Measurements from ENCODE around the gene PDZD2.

The PDZD2 gene

GRCh38 chr5:32144378-32145207, 505.7 kb downstream of the PDZD2 start:
- H4K20me1 ChIP-seq (ENCODE audit: insufficient read depth, low read length, poor library complexity, severe bottlenecking) = peaks cover 50% of the 10 kb centered on the region
- peaks cover 70% of the 10 kb centered on the region for H3K79me2 ChIP-seq (ENCODE audit: insufficient read depth, low read length)
- H3K9ac ChIP-seq (ENCODE audit: low read depth, low read length, poor library complexity, severe bottlenecking) = no peak overlapping the region
- no peak overlapping the region for H2AFZ ChIP-seq (ENCODE audit: low read length)
- TF ChIP-seq EZH2phosphoT487 (IDR thresholded peaks at IDR 0.05; ENCODE audit: borderline replicate concordance) (no peak), CTCF (conservative IDR thresholded peaks at IDR 0.05; ENCODE audit: low read length) (no peak)
- no peak overlapping the region for H3K4me2 ChIP-seq (ENCODE audit: low read depth, low read length, poor library complexity, severe bottlenecking)
- H3K36me3 ChIP-seq (ENCODE audit: insufficient read depth, low read length) = peaks cover 15% of the 10 kb centered on the region; the same call in 1 of the 2 replicates
- no peak overlapping the region for H3K4me3 ChIP-seq (ENCODE audit: low read length, poor library complexity, severe bottlenecking)
- H3K9me3 ChIP-seq (ENCODE audit: insufficient read depth, low read depth, low read length) = no peaks in the 10 kb centered on the region
- H3K4me1 ChIP-seq (ENCODE audit: insufficient read depth, low read length, poor library complexity, severe bottlenecking) = no peaks in the 10 kb centered on the region
- H3F3A ChIP-seq (ENCODE audit: low read depth) = no peaks in the 10 kb centered on the region
- no peaks in the 10 kb centered on the region for H3K27me3 ChIP-seq (ENCODE audit: insufficient read depth, low read length, poor library complexity, severe bottlenecking)
- no peaks in the 10 kb centered on the region for H3K9me2 ChIP-seq (replicated peaks; ENCODE audit: low read depth, low read length)

GRCh38 chr5:32145378-32145777, 506.4 kb downstream of the PDZD2 start:
- TF ChIP-seq CTCF (conservative IDR thresholded peaks at IDR 0.05; ENCODE audit: low read length) = no peak
- TF ChIP-seq EZH2phosphoT487 (IDR thresholded peaks at IDR 0.05; ENCODE audit: borderline replicate concordance) = no peak
- H3K4me1 ChIP-seq (ENCODE audit: insufficient read depth, low read length, poor library complexity, severe bottlenecking) = no peaks in the 10 kb centered on the region
- H3K27me3 ChIP-seq (ENCODE audit: insufficient read depth, low read length, poor library complexity, severe bottlenecking) = no peaks in the 10 kb centered on the region
- no peaks in the 10 kb centered on the region for H3K9me2 ChIP-seq (replicated peaks; ENCODE audit: low read depth, low read length)
- peaks cover 15% of the 10 kb centered on the region; the same call in 1 of the 2 replicates for H3K36me3 ChIP-seq (ENCODE audit: insufficient read depth, low read length)
- H3F3A ChIP-seq (ENCODE audit: low read depth) = no peaks in the 10 kb centered on the region
- no peak overlapping the region for H3K9ac ChIP-seq (ENCODE audit: low read depth, low read length, poor library complexity, severe bottlenecking)
- H2AFZ ChIP-seq (ENCODE audit: low read length) = no peak overlapping the region
- H3K4me2 ChIP-seq (ENCODE audit: low read depth, low read length, poor library complexity, severe bottlenecking) = no peak overlapping the region
- no peak overlapping the region for H3K4me3 ChIP-seq (ENCODE audit: low read length, poor library complexity, severe bottlenecking)
- H3K79me2 ChIP-seq (ENCODE audit: insufficient read depth, low read length) = peaks cover 73% of the 10 kb centered on the region
- H4K20me1 ChIP-seq (ENCODE audit: insufficient read depth, low read length, poor library complexity, severe bottlenecking) = peaks cover 53% of the 10 kb centered on the region
- H3K9me3 ChIP-seq (ENCODE audit: insufficient read depth, low read depth, low read length) = no peaks in the 10 kb centered on the region

- H3K4me1 ChIP-seq (ENCODE audit: insufficient read depth, low read length, poor library complexity, severe bottlenecking) = no peaks in the 10 kb centered on the region
- no peak overlapping the region for H2AFZ ChIP-seq (ENCODE audit: low read length)
- no peak overlapping the region for H3K4me2 ChIP-seq (ENCODE audit: low read depth, low read length, poor library complexity, severe bottlenecking)
- H3K9me3 ChIP-seq (ENCODE audit: insufficient read depth, low read depth, low read length) = no peaks in the 10 kb centered on the region
- no peak for TF ChIP-seq CTCF (conservative IDR thresholded peaks at IDR 0.05; ENCODE audit: low read length)
- TF ChIP-seq EZH2phosphoT487 (IDR thresholded peaks at IDR 0.05; ENCODE audit: borderline replicate concordance) = no peak
- H4K20me1 ChIP-seq (ENCODE audit: insufficient read depth, low read length, poor library complexity, severe bottlenecking) = peaks cover 68% of the 10 kb centered on the region
- no peak overlapping the region for H3K9ac ChIP-seq (ENCODE audit: low read depth, low read length, poor library complexity, severe bottlenecking)
- 0 out of 2 replicates have a peak, but pooled peaks cover 5% of the 10 kb centered on the region for H3K36me3 ChIP-seq (ENCODE audit: insufficient read depth, low read length)
- H3F3A ChIP-seq (ENCODE audit: low read depth) = no peaks in the 10 kb centered on the region
- H3K9me2 ChIP-seq (replicated peaks; ENCODE audit: low read depth, low read length) = no peaks in the 10 kb centered on the region
- no peak overlapping the region for H3K4me3 ChIP-seq (ENCODE audit: low read length, poor library complexity, severe bottlenecking)
- H3K27me3 ChIP-seq (ENCODE audit: insufficient read depth, low read length, poor library complexity, severe bottlenecking) = no peaks in the 10 kb centered on the region
- H3K79me2 ChIP-seq (ENCODE audit: insufficient read depth, low read length) = peaks cover 87% of the 10 kb centered on the region
Measured at GRCh38 chr5:32147236-32147635, 508.3 kb downstream of the PDZD2 start.

All from Loucy (cell line).